GM04503 (cell line): ENCODE results near the gene CEP57L1.
"Not testable (repeated sequence)": the region's sequence is repeated elsewhere in the genome, so short reads cannot be mapped to it uniquely, and the experiment has no call there.

Source experiments
- DNase-seq: peaks from one replicate; pipeline ENCODE4 v3.0.0-alpha.2; 2012; ENCODE audit warnings: low read depth

The CEP57L1 gene

GRCh38 chr6:109105681-109106080, 10.4 kb downstream of the CEP57L1 start:
- no peak for DNase-seq

- DNase-seq: not testable (repeated sequence)
Observed at GRCh38 chr6:109109663-109110062, 14.4 kb downstream of the CEP57L1 start.

- DNase-seq: not testable (repeated sequence)
Observed at GRCh38 chr6:109112663-109113062, 17.4 kb downstream of the CEP57L1 start.

GRCh38 chr6:109117346-109118035, 22.2 kb downstream of the CEP57L1 start:
- no peak for DNase-seq

GRCh38 chr6:109118337-109118736, 23.0 kb downstream of the CEP57L1 start:
- DNase-seq: no peak

GRCh38 chr6:109118871-109119354, 23.6 kb downstream of the CEP57L1 start:
- no peak for DNase-seq

- DNase-seq: peak; percentile 1
Observed at GRCh38 chr6:109121411-109121810, 26.1 kb downstream of the CEP57L1 start.

GRCh38 chr6:109124219-109124618, 28.9 kb downstream of the CEP57L1 start:
- no peak for DNase-seq

GRCh38 chr6:109125504-109125903, 30.2 kb downstream of the CEP57L1 start:
- DNase-seq: no peak

- no peak for DNase-seq
Observed at GRCh38 chr6:109130065-109130464, 34.8 kb downstream of the CEP57L1 start.

GRCh38 chr6:109135600-109135999, 40.3 kb downstream of the CEP57L1 start:
- not testable (repeated sequence) for DNase-seq

- DNase-seq: not testable (repeated sequence)
Observed at GRCh38 chr6:109136039-109136438, 40.7 kb downstream of the CEP57L1 start.

- DNase-seq: not testable (repeated sequence)
Observed at GRCh38 chr6:109136530-109136929, 41.2 kb downstream of the CEP57L1 start.

GRCh38 chr6:109139109-109139508, 43.8 kb downstream of the CEP57L1 start:
- peak; percentile 5 for DNase-seq

GRCh38 chr6:109142067-109142466, 46.8 kb downstream of the CEP57L1 start:
- DNase-seq: not testable (repeated sequence)

- DNase-seq: no peak
Observed at GRCh38 chr6:109143191-109143590, 47.9 kb downstream of the CEP57L1 start.

GRCh38 chr6:109148251-109148650, 52.9 kb downstream of the CEP57L1 start:
- DNase-seq: not testable (repeated sequence)

GRCh38 chr6:109148716-109149115, 53.4 kb downstream of the CEP57L1 start:
- not testable (repeated sequence) for DNase-seq

- DNase-seq: no peak
Observed at GRCh38 chr6:109153752-109154151, 58.4 kb downstream of the CEP57L1 start.

- no peak for DNase-seq
Observed at GRCh38 chr6:109164331-109164730, 69.0 kb downstream of the CEP57L1 start.

GRCh38 chr6:109165392-109165974, 70.2 kb downstream of the CEP57L1 start:
- peak; percentile 64 for DNase-seq

GRCh38 chr6:109166673-109167072, 71.4 kb downstream of the CEP57L1 start:
- no peak for DNase-seq

GRCh38 chr6:109167562-109167961, 72.3 kb downstream of the CEP57L1 start:
- no peak for DNase-seq

- no peak for DNase-seq
Observed at GRCh38 chr6:109170333-109170732, 75.0 kb downstream of the CEP57L1 start.
